ENCODE data around the gene NCKAP5.

Gene NCKAP5

DNA sequence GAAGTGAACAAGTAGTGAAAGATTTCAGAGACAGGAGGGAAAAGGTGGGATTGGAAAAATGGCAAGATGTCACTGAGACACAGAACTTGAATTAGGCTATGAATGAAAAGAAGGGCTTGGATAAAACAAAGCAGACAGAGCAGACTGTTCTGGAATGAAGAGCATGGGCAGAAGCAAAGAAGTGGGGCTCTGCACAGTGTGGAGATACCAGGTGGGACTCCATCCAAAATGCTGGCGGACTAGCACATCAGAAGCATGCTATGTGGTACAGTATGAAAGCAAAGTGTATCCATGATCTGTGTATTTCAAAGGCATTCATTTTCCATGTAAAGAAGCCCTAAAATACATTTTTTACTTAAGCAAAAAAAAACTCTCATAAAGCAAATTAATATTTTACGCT lies 487.4 kb downstream of the NCKAP5 start:
- TF ChIP-seq, protein P1, sequence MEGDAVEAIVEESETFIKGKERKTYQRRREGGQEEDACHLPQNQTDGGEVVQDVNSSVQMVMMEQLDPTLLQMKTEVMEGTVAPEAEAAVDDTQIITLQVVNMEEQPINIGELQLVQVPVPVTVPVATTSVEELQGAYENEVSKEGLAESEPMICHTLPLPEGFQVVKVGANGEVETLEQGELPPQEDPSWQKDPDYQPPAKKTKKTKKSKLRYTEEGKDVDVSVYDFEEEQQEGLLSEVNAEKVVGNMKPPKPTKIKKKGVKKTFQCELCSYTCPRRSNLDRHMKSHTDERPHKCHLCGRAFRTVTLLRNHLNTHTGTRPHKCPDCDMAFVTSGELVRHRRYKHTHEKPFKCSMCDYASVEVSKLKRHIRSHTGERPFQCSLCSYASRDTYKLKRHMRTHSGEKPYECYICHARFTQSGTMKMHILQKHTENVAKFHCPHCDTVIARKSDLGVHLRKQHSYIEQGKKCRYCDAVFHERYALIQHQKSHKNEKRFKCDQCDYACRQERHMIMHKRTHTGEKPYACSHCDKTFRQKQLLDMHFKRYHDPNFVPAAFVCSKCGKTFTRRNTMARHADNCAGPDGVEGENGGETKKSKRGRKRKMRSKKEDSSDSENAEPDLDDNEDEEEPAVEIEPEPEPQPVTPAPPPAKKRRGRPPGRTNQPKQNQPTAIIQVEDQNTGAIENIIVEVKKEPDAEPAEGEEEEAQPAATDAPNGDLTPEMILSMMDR (IDR thresholded peaks at IDR 0.05; ENCODE audit: unreplicated experiment in 3 of 3) = no peak
- no peak overlapping the region for H3K27ac Mint-ChIP-seq
- no peaks in the 10 kb centered on the region for H3K4me1 Mint-ChIP-seq
- H3K4me3 Mint-ChIP-seq = no peak overlapping the region
- H3K36me3 Mint-ChIP-seq (ENCODE audit: low read depth) = no peaks in the 10 kb centered on the region
- no peaks in the 10 kb centered on the region for H3K27me3 Mint-ChIP-seq (ENCODE audit: low read depth)
- no peaks in the 10 kb centered on the region for H3K9me3 Mint-ChIP-seq

GRCh38 chr2:133078667-133079411 lies 489.4 kb downstream of the NCKAP5 start:
- H3K36me3 Mint-ChIP-seq (ENCODE audit: low read depth) = no peaks in the 10 kb centered on the region
- H3K4me3 Mint-ChIP-seq = no peak overlapping the region
- no peak overlapping the region for H3K27ac Mint-ChIP-seq
- no peaks in the 10 kb centered on the region for H3K4me1 Mint-ChIP-seq
- TF ChIP-seq, protein P1 (IDR thresholded peaks at IDR 0.05; ENCODE audit: unreplicated experiment in 3 of 3) = no peak
- H3K9me3 Mint-ChIP-seq = no peaks in the 10 kb centered on the region
- no peaks in the 10 kb centered on the region for H3K27me3 Mint-ChIP-seq (ENCODE audit: low read depth)

DNA sequence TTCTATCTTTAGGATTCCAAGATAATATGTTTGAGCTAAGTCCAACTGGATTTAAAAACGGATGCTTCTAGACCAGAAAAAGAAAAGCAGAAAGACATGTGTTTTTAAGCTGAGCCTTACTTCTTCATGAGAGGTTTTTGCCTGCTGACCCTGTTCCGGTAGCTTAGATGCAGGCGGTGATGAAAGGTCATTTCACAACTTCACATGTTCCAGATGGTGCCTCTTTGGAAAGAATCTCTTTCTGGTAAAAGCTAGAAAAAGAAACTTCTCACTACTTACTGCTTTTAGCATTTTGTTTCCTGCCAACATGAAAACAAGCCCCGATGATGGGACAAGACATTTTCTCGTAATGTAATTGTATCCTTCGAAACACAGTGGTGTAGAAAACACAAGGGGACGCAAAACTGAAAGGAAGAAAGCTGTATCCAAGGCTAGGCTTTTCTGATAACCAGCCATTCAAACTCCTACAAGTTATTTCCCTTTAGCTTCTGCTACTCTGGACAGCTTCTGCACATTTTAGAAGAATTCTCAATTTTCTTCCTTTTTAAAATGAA lies 490.9 kb downstream of the NCKAP5 start:
- TF ChIP-seq, protein P1 (IDR thresholded peaks at IDR 0.05; ENCODE audit: unreplicated experiment in 3 of 3) = no peak
- no peak overlapping the region for H3K4me3 Mint-ChIP-seq
- H3K36me3 Mint-ChIP-seq (ENCODE audit: low read depth) = no peaks in the 10 kb centered on the region
- no peaks in the 10 kb centered on the region for H3K4me1 Mint-ChIP-seq
- H3K9me3 Mint-ChIP-seq = no peaks in the 10 kb centered on the region
- no peak overlapping the region for H3K27ac Mint-ChIP-seq
- H3K27me3 Mint-ChIP-seq (ENCODE audit: low read depth) = peaks cover 1% of the 10 kb centered on the region

GRCh38 chr2:133072837-133073694 lies 495.2 kb downstream of the NCKAP5 start:
- H3K27me3 Mint-ChIP-seq (ENCODE audit: low read depth) = peaks cover 4% of the 10 kb centered on the region
- no peak overlapping the region for H3K4me3 Mint-ChIP-seq
- H3K27ac Mint-ChIP-seq = no peak overlapping the region
- no peaks in the 10 kb centered on the region for H3K36me3 Mint-ChIP-seq (ENCODE audit: low read depth)
- TF ChIP-seq, protein P1 (IDR thresholded peaks at IDR 0.05; ENCODE audit: unreplicated experiment in 3 of 3) = no peak
- H3K9me3 Mint-ChIP-seq = no peaks in the 10 kb centered on the region
- no peaks in the 10 kb centered on the region for H3K4me1 Mint-ChIP-seq

DNA sequence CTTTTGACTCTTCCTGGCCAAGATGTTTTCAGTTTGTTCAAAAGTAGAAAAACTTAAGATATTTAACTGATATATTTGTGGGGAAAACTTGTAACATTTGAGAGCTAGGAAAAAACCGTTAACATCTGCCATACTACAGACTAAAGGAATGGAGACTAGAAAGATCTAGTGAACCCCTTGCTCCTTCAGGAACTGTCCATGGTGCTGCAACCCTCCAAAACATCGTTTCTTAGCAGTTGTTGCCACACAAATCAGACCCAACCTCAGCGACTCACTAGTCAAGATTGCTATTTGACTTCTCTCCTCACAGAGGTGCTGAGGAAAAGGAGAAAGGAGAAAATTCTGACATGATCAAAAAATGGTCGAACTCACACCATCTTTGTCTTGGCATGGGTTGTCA lies 504.5 kb downstream of the NCKAP5 start:
- Mint-ChIP-seq H3K27me3 (ENCODE audit: low read depth) (peaks cover 4% of the 10 kb centered on the region), H3K9me3 (no peaks in the 10 kb centered on the region), H3K4me1 (no peaks in the 10 kb centered on the region), H3K4me3 (no peak overlapping the region), H3K36me3 (ENCODE audit: low read depth) (no peaks in the 10 kb centered on the region), H3K27ac (no peak overlapping the region)
- TF ChIP-seq, protein P1 (IDR thresholded peaks at IDR 0.05; ENCODE audit: unreplicated experiment in 3 of 3) = no peak

Data from nephron (organoid).